ENCODE results near the gene ZSCAN2.
"Not testable (repeated sequence)": the region's sequence is repeated elsewhere in the genome, so short reads cannot be mapped to it uniquely, and the experiment has no call there.

ZSCAN2 gene

GRCh38 chr15:84600687-84601554 is at the start of gene ZSCAN2:
Gene ZSCAN2, plus strand, starts transcription at chr15:84601009. Its CDS starts 2,919 bp downstream, at chr15:84603928.
- DNase-seq = peak; percentile 69

- not testable (repeated sequence) for DNase-seq
Observed at GRCh38 chr15:84551624-84552023, 49.2 kb upstream of the ZSCAN2 start.

GRCh38 chr15:84552896-84553295 is 47.9 kb upstream of the ZSCAN2 start:
- DNase-seq = no peak

GRCh38 chr15:84556690-84557089 is 44.1 kb upstream of the ZSCAN2 start:
- DNase-seq = not testable (repeated sequence)

GRCh38 chr15:84568021-84568420 is 32.8 kb upstream of the ZSCAN2 start:
- not testable (repeated sequence) for DNase-seq

GRCh38 chr15:84570164-84570735 is 30.6 kb upstream of the ZSCAN2 start:
- no peak for DNase-seq

GRCh38 chr15:84572231-84572630 is 28.6 kb upstream of the ZSCAN2 start:
- no peak for DNase-seq

- DNase-seq = no peak
Observed at GRCh38 chr15:84575493-84575892, 25.3 kb upstream of the ZSCAN2 start.

- DNase-seq = not testable (repeated sequence)
Observed at GRCh38 chr15:84577891-84578290, 22.9 kb upstream of the ZSCAN2 start.

- DNase-seq = not testable (repeated sequence)
Observed at GRCh38 chr15:84579261-84579721, 21.5 kb upstream of the ZSCAN2 start.

- not testable (repeated sequence) for DNase-seq
Observed at GRCh38 chr15:84581676-84582428, 19.0 kb upstream of the ZSCAN2 start.

GRCh38 chr15:84582583-84583157 is 18.1 kb upstream of the ZSCAN2 start:
- DNase-seq = no peak

- DNase-seq = not testable (repeated sequence)
Observed at GRCh38 chr15:84583921-84584320, 16.9 kb upstream of the ZSCAN2 start.

- no peak for DNase-seq
Observed at GRCh38 chr15:84586696-84587095, 14.1 kb upstream of the ZSCAN2 start.

- DNase-seq = peak; percentile 32
Observed at GRCh38 chr15:84588053-84588874, 12.5 kb upstream of the ZSCAN2 start.

GRCh38 chr15:84590406-84590805 is 10.4 kb upstream of the ZSCAN2 start:
- no peak for DNase-seq

GRCh38 chr15:84591815-84592214 is 9.0 kb upstream of the ZSCAN2 start:
- DNase-seq = no peak

- DNase-seq = no peak
Observed at GRCh38 chr15:84594617-84595290, 6.1 kb upstream of the ZSCAN2 start.

GRCh38 chr15:84595660-84596059 is 5.1 kb upstream of the ZSCAN2 start:
- no peak for DNase-seq

GRCh38 chr15:84597296-84597695 is 3.5 kb upstream of the ZSCAN2 start:
- no peak for DNase-seq

GRCh38 chr15:84598250-84598649 is 2.6 kb upstream of the ZSCAN2 start:
- no peak for DNase-seq

GRCh38 chr15:84598993-84599392 is 1.8 kb upstream of the ZSCAN2 start:
- no peak for DNase-seq

Measured in DMS79 (cell line).